Activated naive CD4-positive, alpha-beta T cell treated with anti-CD3 and anti-CD28 coated beads, Interleukin-2, amount 50 U/mL, for 72 hours (primary cell): ENCODE measurements around the gene TOP1. TPM values are rescaled to one million over a fixed set of nuclear protein-coding genes. Genes with fewer than 3 reads are reported as not detected.

ENCODE experiments used
- ATAC-seq, 2 donors: fragments of 150-1000 bp; cut with Tn5 transposase; 2 replicates each; pipeline ENCODE4 v1.10.0; 2021; ENCODE audit warnings: mild to moderate bottlenecking in 2 of 2, moderate library complexity in 2 of 2
- DNase-seq, 2 donors: peaks; one replicate each; pipeline ENCODE4 v3.0.0; 2021 to 2022; ENCODE audit warnings: low spot score in 2 of 2
- H3K27ac Mint-ChIP-seq, 2 donors: one replicate each; pipeline ENCODE4 v1.8.0; 2022; ENCODE audit warnings: mild to moderate bottlenecking in 2 of 2, mixed read lengths in 2 of 2
- H3K36me3 Mint-ChIP-seq, 2 donors: one replicate each; pipeline ENCODE4 v1.8.0; 2022; ENCODE audit warnings: mixed read lengths in 2 of 2
- H3K9me3 Mint-ChIP-seq, 2 donors: one replicate each; pipeline ENCODE4 v1.8.0; 2022; ENCODE audit warnings: mixed read lengths in 2 of 2
- total RNA-seq, 2 donors: library from RNA; stranded (reverse); gene quantifications; one replicate each; pipeline ENCODE4 v1.2.3, GENCODE V29; 2022

TOP1 gene
- total RNA-seq, 2 donors from 2014 or later, result 62.4 to 98.9 TPM

DNA sequence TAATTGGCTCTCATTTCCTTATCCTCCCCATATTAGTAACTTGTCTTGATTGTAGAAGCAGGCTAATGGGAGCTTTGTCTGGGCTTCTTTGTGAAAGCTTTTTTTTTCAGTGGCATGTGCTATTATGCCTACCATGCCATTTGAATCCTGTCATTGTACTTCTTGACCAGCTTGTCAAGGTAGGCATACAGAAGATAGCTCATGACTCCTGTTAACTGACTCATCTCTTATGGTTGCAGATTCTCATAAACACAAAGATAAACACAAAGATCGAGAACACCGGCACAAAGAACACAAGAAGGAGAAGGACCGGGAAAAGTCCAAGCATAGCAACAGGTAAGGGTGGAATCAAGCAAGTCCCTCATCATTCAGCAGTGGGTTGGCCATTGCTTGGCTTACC is 32.5 kb downstream of the TOP1 start:
- no peaks in the 10 kb centered on the region for H3K9me3 Mint-ChIP-seq
- ATAC-seq, result no peak
- H3K36me3 Mint-ChIP-seq, result peaks cover 18 to 37% of the 10 kb centered on the region in 2 donors
- no peak for DNase-seq
- no peak overlapping the region for H3K27ac Mint-ChIP-seq

- Mint-ChIP-seq H3K9me3 (no peaks in the 10 kb centered on the region), H3K27ac (no peak overlapping the region), H3K36me3 (peaks cover 26 to 47% of the 10 kb centered on the region in 2 donors)
- no peak for DNase-seq
- no peak for ATAC-seq
Measured at GRCh38 chr20:41063442-41063841, 34.8 kb downstream of the TOP1 start.

- no peak for DNase-seq
- no peaks in the 10 kb centered on the region for H3K9me3 Mint-ChIP-seq
- no peak for ATAC-seq
- H3K36me3 Mint-ChIP-seq, result peaks cover 26 to 47% of the 10 kb centered on the region in 2 donors
- H3K27ac Mint-ChIP-seq, result no peak overlapping the region
Measured at GRCh38 chr20:41064377-41064776, 35.8 kb downstream of the TOP1 start.

DNA sequence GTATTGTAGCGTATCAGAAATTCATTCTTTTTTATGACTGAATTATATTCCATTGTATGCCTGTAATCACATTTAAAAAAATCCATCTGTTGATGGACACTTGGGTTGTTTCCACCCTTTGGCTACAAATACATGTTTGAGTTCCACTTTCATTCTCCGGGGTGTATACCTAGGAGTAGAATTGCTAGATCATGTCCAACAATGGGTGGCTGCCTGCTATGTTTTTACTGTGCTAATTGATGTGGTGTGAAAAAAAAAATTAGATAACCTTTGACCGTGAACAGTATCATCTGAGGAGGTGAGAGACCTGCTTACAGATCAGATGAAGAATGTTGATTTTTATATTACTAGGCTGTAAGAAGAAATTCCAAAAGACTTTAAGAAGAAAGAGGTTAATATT is 37.1 kb downstream of the TOP1 start:
- Mint-ChIP-seq H3K36me3 (peaks cover 26 to 49% of the 10 kb centered on the region in 2 donors), H3K9me3 (no peaks in the 10 kb centered on the region), H3K27ac (peak overlapping the region in 1 of 2 donors; percentile 8)
- ATAC-seq, result no peak
- DNase-seq, result no peak

DNA sequence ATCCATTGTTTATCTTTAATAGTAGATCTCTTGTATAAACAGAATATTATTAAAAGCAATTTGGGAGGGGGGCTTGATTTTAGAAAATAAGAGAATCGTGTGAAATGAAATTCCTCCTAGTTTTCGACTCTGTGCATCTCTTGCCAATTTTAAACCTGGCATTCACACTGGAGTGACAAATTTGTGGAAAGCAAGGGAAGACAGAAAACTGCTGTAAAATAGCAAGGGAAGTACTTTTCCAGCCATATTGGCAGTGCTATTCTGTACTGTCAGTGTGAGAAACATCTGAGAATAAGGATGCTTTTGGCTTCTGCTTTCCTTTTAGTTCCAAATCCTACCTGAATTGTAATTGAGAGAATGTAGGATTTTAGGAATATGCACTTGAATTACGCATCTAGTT is 40.2 kb downstream of the TOP1 start:
- ATAC-seq (no peak), DNase-seq (no peak)
- H3K36me3 Mint-ChIP-seq, result peaks cover 15 to 23% of the 10 kb centered on the region in 2 donors
- H3K27ac Mint-ChIP-seq, result no peak overlapping the region
- no peaks in the 10 kb centered on the region for H3K9me3 Mint-ChIP-seq

DNA sequence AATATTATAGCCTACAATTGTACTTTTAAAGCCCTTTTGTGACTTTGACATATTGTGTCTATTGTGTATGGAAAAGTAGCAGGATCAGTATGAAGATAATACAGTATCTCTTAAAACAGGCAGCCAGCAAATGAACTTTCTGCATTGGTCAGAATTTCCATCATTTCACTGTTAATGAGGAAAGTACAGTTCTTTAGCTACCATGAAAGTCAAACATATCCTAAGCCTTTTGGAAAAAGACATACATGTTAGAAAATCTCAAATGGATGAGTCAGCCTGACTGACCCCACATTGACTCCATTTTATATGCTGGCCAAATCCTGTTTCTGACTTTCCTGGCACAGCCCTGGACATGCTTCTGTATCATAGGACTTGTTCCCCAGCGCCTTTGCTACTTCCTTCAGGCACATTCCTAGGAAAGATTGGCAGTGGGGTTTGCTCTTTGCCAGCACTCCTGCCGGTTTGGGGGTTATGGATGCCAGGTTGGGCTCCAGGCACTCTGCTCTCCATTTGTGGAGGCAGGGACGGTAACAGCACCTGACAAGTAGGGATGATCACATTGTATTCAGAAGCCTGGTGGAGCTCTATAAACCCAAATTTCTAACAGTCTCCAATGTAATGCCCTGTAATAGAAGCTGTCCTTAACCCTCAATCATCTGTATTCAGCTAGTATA is 43.7 kb downstream of the TOP1 start:
- H3K27ac Mint-ChIP-seq, result peak overlapping the region; percentile 58 to 81
- H3K9me3 Mint-ChIP-seq, result no peaks in the 10 kb centered on the region
- ATAC-seq (peak; percentile 37 to 56), DNase-seq (no peak)
- peaks cover 12 to 31% of the 10 kb centered on the region in 2 donors for H3K36me3 Mint-ChIP-seq

GRCh38 chr20:41072915-41073314 is 44.3 kb downstream of the TOP1 start:
- DNase-seq, result no peak
- ATAC-seq, result peak; percentile 22 to 84
- H3K9me3 Mint-ChIP-seq, result no peaks in the 10 kb centered on the region
- peak overlapping the region; percentile 58 to 81 for H3K27ac Mint-ChIP-seq
- peaks cover 13 to 32% of the 10 kb centered on the region in 2 donors for H3K36me3 Mint-ChIP-seq

GRCh38 chr20:41074441-41074840 is 45.8 kb downstream of the TOP1 start:
- H3K9me3 Mint-ChIP-seq, result no peaks in the 10 kb centered on the region
- H3K27ac Mint-ChIP-seq, result no peak overlapping the region
- DNase-seq, result no peak
- peaks cover 10 to 32% of the 10 kb centered on the region in 2 donors for H3K36me3 Mint-ChIP-seq
- no peak for ATAC-seq

GRCh38 chr20:41076776-41077175 is 48.2 kb downstream of the TOP1 start:
- no peaks in the 10 kb centered on the region for H3K9me3 Mint-ChIP-seq
- DNase-seq (no peak), ATAC-seq (peak; percentile 24 to 41)
- H3K36me3 Mint-ChIP-seq, result peaks cover 10 to 26% of the 10 kb centered on the region in 2 donors
- peak overlapping the region; percentile 47 to 65 for H3K27ac Mint-ChIP-seq

DNA sequence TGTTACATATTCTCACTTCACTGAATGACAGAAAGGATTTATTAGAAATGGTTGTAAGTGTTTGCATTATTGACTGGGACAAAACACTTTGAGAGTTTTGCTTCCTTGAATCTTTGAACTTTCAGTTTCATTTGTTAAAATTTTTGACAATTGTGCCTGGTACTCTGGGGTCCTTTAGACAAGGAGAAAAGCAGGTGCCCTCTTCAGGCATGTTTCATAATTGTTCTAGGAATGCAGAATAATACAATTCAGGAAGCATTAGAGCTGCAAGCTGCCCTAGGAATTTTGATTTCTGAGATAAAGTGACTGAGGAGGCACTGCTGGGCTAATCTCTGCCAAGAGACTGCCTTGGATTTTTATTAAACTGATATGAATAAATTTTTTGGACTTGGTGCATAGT is 49.7 kb downstream of the TOP1 start:
- Mint-ChIP-seq H3K9me3 (no peaks in the 10 kb centered on the region), H3K27ac (peak overlapping the region; percentile 38 to 47), H3K36me3 (peaks cover 10 to 29% of the 10 kb centered on the region in 2 donors)
- ATAC-seq, result no peak
- DNase-seq, result no peak

GRCh38 chr20:41079066-41079465 is 50.4 kb downstream of the TOP1 start:
- Mint-ChIP-seq H3K36me3 (peaks cover 10 to 31% of the 10 kb centered on the region in 2 donors), H3K27ac (peak overlapping the region; percentile 29 to 47), H3K9me3 (no peaks in the 10 kb centered on the region)
- no peak for ATAC-seq
- no peak for DNase-seq

- ATAC-seq (no peak), DNase-seq (no peak)
- Mint-ChIP-seq H3K36me3 (peaks cover 8 to 36% of the 10 kb centered on the region in 2 donors), H3K9me3 (no peaks in the 10 kb centered on the region), H3K27ac (peak overlapping the region; percentile 7 to 61)
Measured at GRCh38 chr20:41080866-41081265, 52.2 kb downstream of the TOP1 start.

DNA sequence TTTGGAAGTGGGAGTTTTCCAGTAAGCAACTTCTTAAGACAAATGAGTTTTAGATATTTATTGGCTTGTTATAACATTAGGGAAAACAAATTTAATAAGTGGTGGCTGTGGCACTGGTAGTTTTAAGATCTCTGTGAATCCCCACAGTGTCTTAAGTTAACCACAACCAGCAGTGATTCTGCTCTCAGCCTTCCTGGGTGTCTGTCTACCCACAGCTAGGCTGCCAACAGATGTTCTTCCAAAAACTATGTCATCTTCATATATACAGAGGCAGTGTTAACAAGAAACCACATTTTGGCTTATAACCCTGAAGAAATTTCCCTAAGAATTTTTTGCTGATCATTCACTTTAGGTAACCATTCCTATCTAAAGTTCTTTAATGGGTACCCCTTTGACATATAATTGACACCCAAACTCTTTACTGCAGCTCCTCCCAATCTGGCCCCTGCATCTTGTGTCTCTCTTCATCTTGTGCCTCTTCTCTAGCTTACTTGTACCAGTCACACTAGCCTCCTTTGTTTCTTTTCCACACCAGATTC is 52.7 kb downstream of the TOP1 start:
- Mint-ChIP-seq H3K36me3 (peaks cover 6 to 31% of the 10 kb centered on the region in 2 donors), H3K9me3 (no peaks in the 10 kb centered on the region), H3K27ac (peak overlapping the region; percentile 7)
- ATAC-seq (no peak), DNase-seq (no peak)

GRCh38 chr20:41082306-41082705 is 53.7 kb downstream of the TOP1 start:
- H3K36me3 Mint-ChIP-seq, result peaks cover 5 to 22% of the 10 kb centered on the region in 2 donors
- no peaks in the 10 kb centered on the region for H3K9me3 Mint-ChIP-seq
- no peak for ATAC-seq
- no peak overlapping the region for H3K27ac Mint-ChIP-seq
- no peak for DNase-seq

GRCh38 chr20:41085606-41086005 is 57.0 kb downstream of the TOP1 start:
- Mint-ChIP-seq H3K27ac (peak overlapping the region; percentile 3 to 4), H3K36me3 (peaks cover 0 to 11% of the 10 kb centered on the region in 2 donors), H3K9me3 (no peaks in the 10 kb centered on the region)
- ATAC-seq, result no peak
- no peak for DNase-seq

GRCh38 chr20:41086402-41087324 is 58.0 kb downstream of the TOP1 start:
- no peak for ATAC-seq
- Mint-ChIP-seq H3K36me3 (peaks cover 0 to 11% of the 10 kb centered on the region in 2 donors), H3K9me3 (no peaks in the 10 kb centered on the region), H3K27ac (peak overlapping the region in 1 of 2 donors; percentile 72)
- DNase-seq, result no peak

- ATAC-seq, result no peak
- Mint-ChIP-seq H3K9me3 (no peaks in the 10 kb centered on the region), H3K27ac (peak overlapping the region in 1 of 2 donors; percentile 5), H3K36me3 (peaks cover 0 to 11% of the 10 kb centered on the region in 2 donors)
- no peak for DNase-seq
Measured at GRCh38 chr20:41087325-41087685, 58.7 kb downstream of the TOP1 start.
